ENCODE data around the gene ZC3H10.

DNA sequence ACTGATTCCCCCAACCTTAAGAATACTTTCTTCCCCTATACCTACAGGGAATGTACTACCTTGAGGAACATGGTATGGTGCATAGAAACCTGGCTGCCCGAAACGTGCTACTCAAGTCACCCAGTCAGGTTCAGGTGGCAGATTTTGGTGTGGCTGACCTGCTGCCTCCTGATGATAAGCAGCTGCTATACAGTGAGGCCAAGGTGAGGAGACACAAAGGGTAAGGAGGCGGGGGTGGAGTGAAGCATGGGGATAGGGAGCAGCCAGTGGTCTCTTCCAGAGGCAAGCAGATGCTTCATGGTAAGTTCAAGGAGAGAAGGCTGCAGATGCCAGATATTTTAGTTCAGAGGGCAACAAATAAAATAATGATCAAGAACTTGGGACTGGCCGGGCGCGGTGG is 20.3 kb upstream of the ZC3H10 start:
- TF ChIP-seq SP1 (CRISPR knock-in tag; conservative IDR thresholded peaks at IDR 0.05) (no peak), FOXP1 (CRISPR knock-in tag; IDR thresholded peaks at IDR 0.05; ENCODE audit: borderline replicate concordance) (no peak), ESRRA (CRISPR knock-in tag; IDR thresholded peaks at IDR 0.05; ENCODE audit: borderline replicate concordance) (no peak), CTCF (IDR thresholded peaks at IDR 0.05) (no peak), NR2C2 (CRISPR knock-in tag; IDR thresholded peaks at IDR 0.05) (no peak), ZNF232 (CRISPR knock-in tag; IDR thresholded peaks at IDR 0.05) (no peak), CBFB (CRISPR knock-in tag; IDR thresholded peaks at IDR 0.05; ENCODE audit: low read depth) (no peak), E2F5 (CRISPR knock-in tag; IDR thresholded peaks at IDR 0.05) (no peak), KAT7 (CRISPR knock-in tag; IDR thresholded peaks at IDR 0.05; ENCODE audit: borderline replicate concordance) (no peak), TP53 (CRISPR knock-in tag; IDR thresholded peaks at IDR 0.05) (no peak), ELF4 (CRISPR knock-in tag; IDR thresholded peaks at IDR 0.05; ENCODE audit: low read depth) (no peak)
- TF ChIP-seq, protein P1, sequence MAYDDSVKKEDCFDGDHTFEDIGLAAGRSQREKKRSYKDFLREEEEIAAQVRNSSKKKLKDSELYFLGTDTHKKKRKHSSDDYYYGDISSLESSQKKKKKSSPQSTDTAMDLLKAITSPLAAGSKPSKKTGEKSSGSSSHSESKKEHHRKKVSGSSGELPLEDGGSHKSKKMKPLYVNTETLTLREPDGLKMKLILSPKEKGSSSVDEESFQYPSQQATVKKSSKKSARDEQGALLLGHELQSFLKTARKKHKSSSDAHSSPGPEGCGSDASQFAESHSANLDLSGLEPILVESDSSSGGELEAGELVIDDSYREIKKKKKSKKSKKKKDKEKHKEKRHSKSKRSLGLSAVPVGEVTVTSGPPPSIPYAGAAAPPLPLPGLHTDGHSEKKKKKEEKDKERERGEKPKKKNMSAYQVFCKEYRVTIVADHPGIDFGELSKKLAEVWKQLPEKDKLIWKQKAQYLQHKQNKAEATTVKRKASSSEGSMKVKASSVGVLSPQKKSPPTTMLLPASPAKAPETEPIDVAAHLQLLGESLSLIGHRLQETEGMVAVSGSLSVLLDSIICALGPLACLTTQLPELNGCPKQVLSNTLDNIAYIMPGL (CRISPR knock-in tag; IDR thresholded peaks at IDR 0.05): no peak

All from WTC11 (cell line).